HG03342 (cell line): ENCODE results near the gene PXMP2.

Experiments used
- ATAC-seq: cut with Tn5 transposase; IDR thresholded peaks from one replicate; pipeline ENCODE4 v1.9.1; 2021; ENCODE audit warnings: mild to moderate bottlenecking, moderate library complexity; ENCODE audit not compliant: unreplicated experiment

Gene PXMP2

DNA sequence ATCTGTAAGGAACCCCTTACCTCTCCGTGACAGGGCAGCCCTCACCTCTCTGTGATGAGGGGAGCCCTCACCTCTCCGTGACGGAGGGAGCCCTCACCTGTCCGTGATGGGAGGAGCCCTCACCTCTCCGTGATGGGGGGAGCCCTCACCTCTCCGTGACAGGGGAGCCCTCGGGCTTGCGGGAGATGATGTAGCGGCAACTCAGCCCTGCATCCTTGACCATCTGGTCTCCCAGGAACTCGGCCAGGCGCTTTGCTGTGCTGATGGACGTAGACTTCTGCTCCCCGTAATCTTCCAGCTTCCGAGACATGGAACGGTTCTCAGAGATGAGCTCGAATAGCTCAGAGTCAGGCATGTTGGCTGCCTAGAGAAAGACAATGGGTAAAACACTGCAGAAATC is 28.2 kb upstream of the PXMP2 start:
- ATAC-seq: no peak

DNA sequence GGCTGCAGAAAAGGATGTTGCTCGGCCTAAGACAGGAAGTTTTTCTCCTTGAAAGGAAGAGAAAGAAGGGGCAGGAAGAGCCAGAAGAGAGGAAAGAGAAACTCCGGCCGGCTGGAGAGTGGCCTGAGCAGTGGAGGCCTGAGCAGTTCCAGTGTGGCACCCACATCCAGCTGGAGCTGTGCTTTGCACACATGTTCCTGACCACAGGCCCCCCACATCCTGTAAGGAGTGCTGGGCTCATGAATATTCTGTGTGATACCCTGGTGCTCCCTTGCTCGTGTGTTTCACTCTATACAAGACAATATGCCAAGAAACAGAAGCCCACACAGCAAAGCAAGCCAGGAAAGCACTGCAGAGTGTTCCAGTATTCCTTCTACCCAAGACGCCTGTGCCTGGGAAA is 27.3 kb upstream of the PXMP2 start:
- ATAC-seq: no peak

DNA sequence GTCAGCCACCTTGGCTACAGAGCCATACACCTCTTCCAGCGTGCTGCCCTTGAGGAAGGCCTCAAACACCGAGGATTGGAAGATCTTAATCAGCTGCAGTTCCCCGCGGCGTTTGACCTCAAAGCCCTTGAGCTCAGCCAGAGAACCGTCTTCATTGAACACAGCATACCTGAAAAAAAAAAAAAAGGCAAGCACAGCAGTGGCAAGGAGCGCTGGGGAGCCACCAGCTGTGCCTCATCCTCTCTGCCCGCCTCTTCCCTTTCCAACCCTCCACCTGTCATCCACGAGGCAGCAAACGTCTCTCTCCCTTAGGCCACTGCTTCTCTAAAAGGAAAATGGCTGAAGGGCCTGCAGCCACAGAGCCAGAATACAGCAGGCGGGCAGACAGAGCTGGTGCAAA is 26.4 kb upstream of the PXMP2 start:
- no peak for ATAC-seq

DNA sequence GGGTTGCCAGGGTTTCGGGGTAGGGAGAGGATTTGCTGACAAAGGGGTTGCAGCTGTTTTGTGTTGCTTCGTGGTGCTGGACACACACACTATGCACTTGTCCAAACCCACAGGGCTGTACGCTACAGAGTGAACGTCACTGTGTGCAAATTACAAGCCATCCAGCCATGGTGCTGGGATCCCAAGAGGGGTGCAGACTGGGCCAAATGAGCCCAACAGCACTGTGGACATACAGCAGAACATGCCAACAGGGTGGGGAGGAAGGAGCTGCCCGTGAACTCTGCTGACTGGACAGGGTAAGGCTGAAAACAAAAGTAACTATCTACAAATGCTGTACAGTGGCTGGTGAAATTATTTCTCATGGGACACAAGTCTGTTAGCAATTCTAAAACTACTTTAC is 25.4 kb upstream of the PXMP2 start:
- ATAC-seq: no peak

DNA sequence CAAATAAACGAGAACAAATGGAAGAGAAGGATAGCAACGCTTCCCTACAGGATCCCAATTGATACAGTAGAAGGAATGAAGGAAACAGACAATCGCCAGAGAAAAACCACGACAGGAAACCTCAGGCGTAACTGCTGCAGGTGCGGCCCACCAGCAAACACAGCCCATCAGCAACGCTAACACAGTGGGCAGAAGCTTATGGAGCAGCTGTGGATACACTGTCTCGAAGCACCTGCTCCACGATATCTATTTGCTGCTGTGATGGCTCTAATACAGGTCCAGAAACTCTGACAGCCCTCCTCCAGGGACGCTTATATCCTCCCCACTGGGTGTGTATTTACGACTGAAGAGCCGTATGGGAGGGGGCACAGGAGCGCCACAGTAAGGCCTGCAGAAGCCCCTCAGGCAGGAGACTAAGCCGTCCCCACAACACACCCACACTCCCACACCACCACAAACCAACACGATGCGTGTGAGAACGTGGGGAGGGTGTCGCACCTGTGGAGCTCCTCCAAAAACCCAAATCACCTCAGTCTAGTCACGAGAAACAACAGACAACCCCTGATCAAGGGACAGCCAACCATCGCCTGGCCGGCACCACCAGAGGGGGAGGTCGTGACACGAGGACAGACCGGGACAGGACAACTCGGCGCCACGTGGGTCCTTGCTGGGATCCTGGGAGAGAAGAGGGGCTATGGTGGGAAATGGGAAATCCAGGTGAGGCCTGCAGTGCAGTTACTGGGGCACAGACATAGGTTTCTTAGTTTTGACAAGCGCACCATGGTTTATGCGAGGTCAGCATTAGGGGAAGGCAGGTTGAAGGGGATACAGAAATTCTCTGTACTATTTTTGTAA is 24.3 kb upstream of the PXMP2 start:
- ATAC-seq: no peak

DNA sequence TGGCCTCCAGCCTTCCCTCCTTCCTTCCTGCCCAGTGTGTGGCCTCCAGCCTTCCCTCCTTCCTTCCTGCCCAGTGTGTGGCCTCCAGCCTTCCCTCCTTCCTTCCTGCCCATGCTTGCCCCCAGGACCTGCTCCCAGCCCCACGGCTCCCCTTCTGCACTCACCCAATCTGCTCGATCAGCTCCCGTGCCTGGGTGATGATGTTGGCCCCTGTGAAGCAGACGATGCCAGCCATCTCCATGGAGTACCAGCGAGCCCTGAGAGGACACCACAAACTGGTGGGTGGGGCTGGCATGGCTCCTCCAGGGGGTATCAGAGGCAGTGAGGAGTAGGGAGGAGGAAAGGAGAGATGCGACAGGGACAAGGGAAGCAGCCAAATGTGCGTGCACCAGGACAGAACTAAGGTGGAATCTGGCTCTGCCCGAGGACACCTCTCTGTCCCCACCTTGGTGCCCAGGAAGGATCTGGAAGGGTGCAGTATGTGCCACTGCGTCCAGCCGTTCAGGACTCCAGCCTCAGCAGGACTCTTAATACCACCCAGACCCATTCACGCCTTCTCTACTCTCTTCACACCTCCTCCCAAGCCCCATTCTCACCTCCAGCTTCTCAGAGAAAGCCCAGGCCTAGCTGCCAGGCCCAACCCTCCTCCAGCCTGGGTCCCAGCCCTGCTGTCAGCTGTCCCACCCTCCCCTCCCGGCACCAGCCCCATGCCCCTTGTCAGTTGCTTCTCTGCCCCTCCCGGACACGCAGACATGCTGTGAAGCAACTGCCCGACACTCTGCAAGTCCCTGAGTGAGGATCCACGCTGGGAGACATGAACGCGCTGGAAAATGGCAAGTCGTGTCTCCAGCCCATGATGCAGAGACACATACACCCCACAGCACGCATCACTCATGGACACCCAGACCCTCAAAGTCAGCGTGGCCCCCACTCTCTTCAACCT is 22.9 kb upstream of the PXMP2 start:
- ATAC-seq: no peak

DNA sequence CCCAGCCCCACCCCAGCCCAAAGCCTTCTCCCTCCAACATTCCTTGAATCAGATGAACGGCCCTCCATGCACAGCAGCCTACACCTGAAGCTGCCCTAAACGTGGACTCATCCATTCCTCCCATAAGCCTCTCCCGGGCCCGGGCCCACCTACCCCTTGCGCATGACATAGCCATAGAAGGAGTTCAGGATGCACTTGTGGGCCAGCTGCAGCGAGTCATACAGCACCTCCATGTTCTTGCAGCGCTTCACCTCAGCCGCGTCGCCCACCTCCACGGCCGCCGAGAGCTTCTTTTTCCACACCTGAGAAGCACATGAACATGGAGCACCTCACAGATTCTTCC is 22.3 kb upstream of the PXMP2 start:
- no peak for ATAC-seq

DNA sequence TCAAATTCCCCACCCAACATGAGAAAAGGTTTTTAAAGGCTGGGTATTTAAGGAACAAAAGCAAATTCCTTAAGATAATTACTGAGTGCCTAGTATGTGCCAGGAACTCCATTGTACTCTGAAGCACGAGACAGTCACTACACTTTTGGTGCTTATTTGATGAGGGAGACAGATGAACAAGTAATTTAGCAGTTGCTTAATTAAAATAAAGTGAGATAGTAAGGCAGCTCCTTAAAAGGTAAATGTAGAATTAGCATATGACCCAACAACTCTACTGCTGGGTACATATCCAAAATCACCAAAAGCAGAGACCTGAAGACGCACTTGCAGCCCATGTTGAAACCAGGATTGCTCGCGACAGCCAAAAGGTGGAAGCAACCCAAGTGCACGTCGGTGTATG is 21.6 kb upstream of the PXMP2 start:
- ATAC-seq: no peak

DNA sequence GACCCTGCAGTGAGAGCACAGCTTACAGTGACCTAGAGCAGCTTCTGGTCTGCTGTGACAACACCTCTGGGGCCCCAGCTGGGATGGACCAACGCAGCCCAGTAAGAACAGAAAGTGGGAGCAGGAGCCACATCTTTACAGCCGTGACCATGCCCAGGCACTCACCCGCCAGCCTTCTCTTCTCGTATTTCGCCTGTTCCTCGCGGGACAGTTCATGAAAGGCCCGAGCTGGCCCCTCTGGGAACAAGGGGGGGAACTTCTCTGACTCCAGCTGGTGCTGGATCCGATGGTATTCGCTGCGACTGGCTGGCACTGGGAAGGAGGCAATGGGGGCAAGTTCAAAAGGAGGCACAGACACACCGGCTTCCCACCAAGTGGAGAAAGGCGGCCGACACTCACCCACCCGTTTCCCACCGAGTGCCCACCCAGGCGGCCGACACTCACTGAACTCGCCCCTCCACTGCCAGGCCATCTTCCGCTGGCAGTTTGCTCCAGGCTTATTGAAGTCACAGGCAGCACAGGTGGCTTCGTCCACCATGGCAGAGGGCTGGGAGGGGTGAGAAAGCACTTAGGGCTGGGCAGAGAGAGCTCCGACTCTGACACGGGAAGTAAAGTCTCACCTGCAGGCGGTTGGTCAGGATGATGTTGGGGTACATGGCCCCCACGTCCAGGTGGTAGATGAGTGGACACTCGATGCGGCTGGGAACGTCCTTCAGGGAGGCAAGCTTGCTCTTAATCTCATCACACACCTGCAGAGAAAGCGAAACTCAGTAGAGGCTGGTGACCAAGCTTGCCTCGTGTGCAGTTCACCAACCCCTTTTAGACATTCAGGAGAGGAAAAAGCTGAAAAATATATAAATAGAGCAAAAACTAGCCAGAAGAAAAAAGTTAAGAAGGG is 18.9 kb upstream of the PXMP2 start:
- no peak for ATAC-seq

DNA sequence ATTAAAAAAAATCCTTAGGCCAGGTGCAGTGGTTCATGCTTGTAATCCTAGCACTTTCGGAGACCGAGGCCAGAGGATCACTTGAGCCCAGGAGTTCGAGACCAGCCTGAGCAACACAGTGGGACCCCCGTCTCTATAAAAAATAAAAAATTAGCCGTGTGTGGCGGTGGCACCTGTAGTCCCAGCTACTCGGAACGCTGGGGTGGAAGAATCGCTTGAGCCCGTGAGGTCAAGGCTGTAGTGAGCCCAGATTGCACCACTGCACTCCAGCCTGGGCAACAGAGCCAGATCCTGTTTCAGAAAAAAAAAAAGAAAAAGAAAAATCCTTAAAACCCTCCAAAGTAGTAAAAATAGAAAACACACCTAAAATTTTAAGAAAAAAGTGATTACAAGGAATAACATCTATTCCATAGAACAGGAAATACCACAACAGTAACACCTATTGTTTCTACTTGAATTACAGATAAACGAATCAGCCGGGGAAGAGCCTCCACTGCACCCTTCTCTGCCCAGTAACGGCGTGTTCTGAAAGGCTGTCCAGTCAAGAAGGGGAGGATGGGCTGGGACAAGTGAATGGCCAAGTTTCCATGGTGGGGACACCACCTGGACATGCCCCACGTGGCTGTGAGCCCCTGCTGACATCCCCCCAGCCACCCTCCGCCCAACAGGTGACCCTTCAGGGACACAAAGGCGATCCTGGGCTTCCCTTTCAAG is 18.1 kb upstream of the PXMP2 start:
- ATAC-seq: no peak

DNA sequence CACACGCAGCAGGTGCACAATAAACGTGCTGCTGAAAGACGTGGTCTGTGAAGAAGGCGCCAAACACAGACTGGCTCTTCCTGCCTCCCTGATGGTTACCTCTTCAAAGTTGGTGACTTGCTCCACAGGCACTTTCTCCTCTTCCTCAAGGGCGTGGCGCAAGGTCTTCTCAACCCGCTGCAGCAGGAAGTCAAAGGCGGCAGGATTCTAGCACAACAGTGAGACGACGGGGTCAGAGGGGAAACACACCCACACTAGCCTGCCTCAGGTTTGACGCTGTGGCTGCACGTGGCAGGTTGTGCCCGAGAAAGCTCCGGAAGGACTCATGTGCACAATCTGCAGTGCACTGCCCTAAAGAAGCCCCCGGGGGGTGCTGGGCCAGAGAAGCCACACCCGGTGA is 15.3 kb upstream of the PXMP2 start:
- no peak for ATAC-seq

DNA sequence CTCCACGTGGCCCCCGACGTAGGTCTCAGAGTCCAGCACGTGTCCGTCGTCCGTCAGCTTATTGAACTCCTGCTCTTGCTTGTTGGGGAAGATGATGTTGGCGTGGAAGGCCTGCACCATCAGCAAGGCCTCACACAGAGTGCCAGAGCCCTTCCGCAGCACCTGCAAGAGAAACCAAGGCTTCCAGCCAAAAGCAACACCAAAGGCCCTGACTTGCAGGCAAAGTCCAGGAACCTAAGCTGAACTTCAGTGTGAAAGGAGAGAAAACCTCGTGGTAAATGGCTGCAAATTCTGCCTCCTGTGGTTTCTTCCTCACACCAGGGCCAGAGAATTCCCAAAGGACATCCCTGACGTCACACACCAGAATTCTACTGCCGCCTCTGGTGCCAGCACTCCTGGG is 14.7 kb upstream of the PXMP2 start:
- ATAC-seq: no peak

DNA sequence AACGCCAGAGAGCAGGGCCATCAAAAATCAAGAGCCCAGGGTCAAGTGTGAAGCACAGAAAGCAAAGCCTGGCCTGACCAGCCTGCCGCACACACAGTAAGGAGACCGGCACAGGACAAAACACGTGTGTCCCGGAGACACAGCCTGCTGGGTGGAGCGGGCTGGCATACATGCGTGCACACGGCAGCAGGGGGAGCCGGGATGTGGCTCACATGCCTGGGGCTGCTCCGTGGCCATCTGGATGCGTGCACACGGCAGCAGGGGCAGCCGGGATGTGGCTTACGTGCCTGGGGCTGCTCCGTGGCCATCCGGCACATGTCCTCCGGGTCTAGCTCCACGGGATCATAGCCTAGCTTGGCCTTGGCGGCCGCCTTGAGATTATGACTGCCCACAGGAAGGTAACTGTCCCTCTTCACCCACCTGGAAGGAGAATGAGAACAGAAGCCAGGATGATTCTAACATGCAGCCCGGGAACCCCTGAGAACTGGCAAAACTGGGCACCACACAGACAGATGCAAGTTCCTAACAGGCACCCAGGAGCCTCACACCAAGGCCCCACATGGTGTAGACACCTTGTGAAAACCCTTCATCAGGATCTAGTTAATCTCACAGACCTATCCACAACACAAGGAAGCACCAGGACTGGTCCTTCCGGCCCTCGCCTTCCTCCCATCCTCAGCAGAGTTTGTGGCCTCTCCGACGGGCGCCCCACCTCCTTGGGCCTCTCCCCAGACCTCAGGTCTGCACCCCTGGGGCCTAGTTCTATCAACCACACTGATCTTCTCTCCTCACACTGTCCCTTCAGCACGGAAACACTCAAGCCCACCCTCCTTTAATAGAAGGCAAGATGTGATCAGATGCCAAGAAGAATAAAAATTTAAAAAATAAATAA is 13.9 kb upstream of the PXMP2 start:
- ATAC-seq: no peak

DNA sequence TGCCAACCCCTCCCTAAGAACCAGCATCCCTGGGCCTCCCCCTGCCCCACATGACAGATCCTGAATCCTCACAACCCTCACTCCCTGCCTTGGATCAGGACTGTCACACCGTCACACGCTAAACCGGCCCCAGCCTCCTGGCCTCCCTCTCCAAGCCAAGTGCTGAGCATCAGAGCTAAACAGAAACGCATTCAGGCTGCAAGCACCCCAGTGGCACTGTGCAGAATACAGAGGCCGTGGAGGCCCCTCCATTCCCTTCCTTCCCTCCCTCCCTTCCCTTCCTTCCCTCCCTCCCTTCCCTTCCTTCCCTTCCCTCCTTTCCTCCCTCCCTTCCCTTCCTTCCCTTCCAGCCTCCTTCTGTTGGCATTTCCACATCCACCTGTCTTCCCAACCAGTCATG is 12.8 kb upstream of the PXMP2 start:
- ATAC-seq: no peak

DNA sequence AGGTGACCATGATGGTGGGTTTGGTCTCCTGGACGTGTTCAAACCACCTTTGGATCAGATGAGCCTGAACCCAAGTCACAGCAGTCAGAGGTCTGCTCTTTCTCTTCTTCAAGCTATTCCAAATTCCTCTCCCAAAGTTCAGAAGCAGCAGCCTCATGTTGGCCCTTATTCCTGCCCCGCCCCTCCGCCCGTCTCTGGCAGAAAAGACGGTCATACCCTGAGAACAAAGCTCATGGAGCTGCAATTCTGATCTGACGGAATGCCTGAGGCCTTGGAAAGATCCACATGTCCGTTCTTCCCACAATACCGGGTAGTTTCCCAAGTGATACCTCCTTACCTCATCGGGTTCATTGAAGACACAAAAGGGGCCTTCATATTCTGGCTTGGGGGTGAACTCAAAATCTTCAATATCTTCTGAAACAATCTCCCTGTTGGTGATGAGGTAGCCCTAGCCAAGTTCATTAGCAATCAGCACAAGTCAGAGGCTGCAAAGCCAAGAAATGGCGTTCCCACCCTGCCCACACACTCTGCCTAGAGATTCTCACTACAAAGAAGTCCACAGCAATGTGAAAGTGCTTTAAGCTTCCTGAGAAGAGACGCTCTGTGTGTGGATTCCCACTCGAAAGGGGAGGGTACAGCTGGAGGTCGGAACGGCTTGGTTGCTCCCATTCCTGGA is 11.5 kb upstream of the PXMP2 start:
- no peak for ATAC-seq

DNA sequence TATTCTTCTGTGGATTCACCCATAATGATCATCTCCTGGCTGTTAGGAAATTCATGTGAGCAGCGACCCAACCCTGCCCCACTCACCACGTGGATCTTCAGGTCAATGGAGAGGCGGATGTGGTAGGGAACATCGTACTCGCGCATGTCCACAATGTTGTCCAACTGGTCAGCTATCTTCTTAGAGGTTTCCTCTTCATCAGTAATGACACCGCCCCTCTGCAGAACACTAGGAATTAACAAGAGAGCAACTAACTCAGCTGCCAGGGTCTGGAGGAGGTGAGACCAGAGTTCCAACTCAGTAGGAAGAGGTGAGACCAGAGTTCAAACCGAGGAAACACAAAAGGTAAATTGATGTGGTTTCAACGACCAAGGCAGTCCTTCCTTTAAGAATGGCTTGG is 9.9 kb upstream of the PXMP2 start:
- no peak for ATAC-seq

DNA sequence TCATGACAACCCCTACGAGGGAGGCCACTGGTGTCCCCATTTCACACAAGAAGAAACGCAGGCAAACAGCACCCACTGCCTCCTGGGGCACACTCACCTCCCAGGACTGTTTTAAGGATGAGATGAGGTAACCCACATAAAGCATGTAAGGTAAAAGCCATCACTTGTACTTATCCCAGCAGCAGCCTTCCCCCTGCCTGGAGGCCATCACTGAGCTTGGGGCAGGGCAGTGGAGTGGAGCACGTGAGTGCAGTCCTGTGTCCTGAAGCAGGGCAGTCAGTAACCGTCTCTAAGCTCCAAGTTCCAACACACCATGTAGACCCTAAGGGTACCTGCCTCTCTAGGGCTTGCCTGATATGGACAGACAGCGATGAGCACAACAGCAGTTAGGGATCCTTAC is 2.0 kb upstream of the PXMP2 start:
- no peak for ATAC-seq

DNA sequence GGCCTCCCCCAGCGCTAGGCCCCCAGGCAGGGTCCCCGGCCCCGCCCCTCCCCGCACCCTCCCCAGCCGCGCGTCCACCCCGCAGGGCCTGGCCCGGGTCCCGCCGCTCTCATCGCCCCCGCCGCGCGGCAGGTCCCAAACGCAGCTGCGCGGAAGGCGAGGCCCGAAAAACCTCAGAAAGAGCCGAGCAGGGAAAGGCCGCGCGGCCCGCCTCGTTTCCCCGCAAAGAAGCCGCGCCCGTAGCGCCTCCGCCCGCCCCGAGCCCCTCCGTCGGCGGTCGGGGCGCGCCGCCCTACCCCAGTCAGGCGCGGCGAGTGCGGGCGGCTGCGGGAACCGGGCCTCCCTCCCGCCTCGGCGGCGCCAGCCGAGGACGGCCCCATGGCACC is 569 bp upstream of the PXMP2 start:
- peak; percentile 39 for ATAC-seq

DNA sequence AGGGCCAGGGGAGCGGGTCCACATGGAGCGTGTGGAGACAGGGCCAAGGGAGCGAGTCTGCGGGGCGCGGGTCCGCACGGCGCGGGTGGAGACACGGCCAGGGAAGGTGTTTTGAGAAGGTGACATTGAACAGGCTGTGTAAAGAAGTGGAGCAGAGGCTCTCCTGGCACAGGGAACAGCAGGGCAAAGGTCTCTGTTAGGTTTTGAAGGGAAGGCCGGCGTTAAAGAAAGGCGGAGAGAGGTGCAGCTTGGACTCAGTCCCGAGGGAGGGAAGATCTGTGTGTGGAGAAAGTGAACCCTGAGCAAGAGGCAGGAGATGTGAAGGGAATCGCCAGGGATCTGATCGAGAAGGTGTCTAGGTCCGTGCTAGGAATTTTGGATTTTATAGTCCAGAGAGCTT is 1.8 kb downstream of the PXMP2 start:
- ATAC-seq: no peak
